GOT3 (cell line): Measurements from ENCODE around the gene CEP131.

ENCODE experiments used
- DNase-seq: peaks from one replicate; lab custom pipeline; 2025; ENCODE audit warnings: mixed read lengths; lab: John Stamatoyannopoulos, UW

Gene CEP131

DNA sequence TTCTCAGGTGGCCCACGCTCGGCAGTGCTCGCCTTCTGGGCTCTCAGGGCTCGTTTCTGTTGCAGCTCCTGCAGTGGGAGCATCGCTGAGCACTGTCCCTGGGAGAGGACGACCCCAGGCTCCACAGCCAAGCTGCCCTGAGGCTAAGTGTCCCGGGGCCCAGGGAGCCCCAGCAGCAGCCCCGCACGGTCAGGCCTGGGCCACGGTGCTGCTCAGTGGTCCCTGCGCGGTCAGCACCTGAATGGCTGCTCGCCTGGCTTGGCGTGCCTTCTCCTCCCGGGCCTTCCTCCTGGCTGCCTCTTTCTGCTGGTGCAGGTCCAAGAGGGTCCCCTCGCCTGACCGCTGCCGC lies 23.3 kb downstream of the CEP131 start:
- DNase-seq = no peak

GRCh38 chr17:81198826-81199481 lies 23.8 kb downstream of the CEP131 start:
- no peak for DNase-seq

- no peak for DNase-seq
Observed at GRCh38 chr17:81197831-81198490, 24.8 kb downstream of the CEP131 start.

- DNase-seq = no peak
Observed at GRCh38 chr17:81197409-81197795, 25.4 kb downstream of the CEP131 start.

DNA sequence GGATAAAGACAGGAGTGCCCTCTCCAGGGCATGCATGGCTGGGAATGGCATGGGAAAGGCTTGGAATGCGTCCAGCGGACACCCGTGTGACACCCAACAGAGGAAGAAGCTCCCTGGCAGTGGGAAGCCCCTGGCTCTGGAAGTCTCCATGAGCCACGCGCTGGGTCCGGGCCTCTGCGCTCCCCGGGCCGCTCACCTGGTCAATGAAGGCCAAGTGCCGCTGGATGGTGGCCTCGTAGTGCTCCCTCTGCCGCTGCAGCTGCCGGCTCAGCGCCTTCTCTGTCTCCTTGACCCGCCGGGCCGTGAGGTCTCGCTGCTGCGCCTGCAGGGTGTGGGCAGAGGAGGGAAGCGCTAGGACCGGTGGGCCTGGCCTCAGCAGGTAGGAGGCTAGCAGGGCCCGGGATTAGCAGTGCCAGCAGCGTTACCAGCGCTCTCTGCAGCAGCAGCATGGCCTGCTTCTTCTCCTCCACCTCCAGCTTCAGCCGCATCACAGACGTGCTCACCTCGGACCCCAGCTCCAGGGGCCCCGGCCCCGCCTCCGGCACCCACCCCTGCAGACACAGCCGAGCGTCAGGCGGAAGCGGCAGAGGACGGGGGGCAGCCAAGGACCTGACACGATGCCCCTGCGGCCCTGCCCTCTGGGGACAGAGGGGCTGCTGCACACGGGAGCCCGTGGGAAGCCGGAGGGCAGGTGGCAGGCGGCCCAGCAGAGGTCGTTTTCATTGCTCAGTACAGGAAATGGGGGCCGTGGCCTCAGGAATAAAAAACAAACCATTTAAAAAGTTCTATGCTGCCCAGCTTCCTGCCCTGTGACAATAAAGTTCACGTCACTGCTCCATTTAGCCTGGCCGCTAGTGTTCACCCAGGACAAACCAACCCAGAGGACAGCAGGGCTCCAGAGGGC lies 26.0 kb downstream of the CEP131 start:
- DNase-seq = no peak

- no peak for DNase-seq
Observed at GRCh38 chr17:81195941-81196495, 26.7 kb downstream of the CEP131 start.

DNA sequence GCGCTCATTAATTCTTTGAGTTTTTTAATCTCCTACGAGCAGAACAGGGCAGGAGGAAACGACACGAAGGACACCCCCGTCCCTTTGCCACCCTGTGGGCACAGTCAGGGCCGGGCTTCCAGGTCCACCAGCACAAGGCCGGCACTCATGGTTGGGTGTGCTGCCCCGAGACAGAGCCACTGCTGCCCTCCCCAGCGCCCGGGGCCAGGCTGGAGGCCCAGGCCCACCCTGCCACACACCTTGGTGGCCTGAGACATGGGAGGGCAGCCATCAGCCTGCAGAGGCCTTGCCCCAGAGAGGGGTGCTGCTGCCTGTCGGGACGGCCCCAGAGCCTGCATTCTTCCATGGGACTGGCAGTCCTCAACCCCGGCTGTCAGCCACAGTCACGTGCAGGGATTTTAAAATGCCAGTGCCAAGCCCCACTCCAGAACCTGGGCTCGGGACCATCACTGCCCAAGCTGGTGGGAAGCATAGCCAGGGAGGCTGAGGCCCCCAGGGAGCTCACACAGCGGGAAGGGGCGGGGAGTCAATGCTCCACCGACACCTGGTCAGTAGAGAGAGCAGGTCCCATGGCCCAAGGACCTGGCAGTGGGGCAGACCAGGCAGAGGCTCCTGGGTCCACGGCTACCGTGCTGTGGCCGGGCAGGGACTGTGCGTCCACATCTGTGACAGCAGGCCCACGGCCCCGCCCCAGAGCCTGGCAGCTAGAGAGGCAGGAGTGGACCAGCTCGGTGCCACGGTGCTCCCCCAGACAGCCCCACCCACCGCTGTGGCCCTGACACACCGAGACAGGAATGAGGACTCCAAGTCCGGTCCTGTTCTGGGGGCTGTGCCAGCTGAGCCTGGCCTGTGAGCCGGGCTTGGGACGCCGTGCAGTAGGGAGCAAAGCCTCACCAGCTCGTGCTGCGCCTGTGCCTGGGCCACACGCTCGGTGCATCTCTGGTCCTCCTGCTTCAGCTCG lies 27.5 kb downstream of the CEP131 start:
- DNase-seq = no peak

GRCh38 chr17:81194225-81194760 lies 28.5 kb downstream of the CEP131 start:
- DNase-seq = no peak

GRCh38 chr17:81193470-81194224 lies 29.1 kb downstream of the CEP131 start:
- no peak for DNase-seq

- no peak for DNase-seq
Observed at GRCh38 chr17:81193051-81193410, 29.7 kb downstream of the CEP131 start.

DNA sequence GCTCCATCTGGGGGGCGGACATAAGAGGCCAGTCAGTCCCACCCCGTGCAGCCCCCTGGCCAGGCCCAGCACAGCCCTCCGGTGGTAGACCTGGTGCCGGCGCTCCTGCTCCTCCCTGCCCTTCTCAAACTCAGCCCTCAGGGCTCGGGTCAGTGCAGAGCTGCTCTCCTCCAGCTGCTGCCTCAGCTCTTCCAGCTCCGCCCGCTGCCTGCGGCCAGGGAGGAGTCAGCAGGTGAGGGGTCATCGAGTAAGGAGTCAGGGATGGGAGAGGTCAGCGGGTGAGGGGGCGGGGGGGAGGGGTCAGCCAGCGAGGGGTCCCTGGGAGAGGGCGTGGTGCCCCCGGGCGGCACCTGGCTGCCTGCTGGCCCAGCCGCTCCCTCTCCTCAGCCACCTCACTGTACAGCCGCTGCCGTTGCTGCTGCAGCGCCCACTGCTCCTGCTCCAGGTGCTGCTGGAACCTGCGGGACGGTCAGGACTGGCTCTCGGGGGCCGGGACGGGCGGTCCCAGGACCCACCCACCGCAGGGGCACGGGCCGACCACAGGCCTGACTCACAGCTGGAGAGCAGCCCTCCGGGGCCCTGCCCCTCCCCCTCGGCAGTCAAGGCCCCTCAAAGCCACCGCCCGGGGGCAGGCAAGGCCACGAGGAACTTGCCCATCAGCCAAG lies 30.2 kb downstream of the CEP131 start:
- no peak for DNase-seq

DNA sequence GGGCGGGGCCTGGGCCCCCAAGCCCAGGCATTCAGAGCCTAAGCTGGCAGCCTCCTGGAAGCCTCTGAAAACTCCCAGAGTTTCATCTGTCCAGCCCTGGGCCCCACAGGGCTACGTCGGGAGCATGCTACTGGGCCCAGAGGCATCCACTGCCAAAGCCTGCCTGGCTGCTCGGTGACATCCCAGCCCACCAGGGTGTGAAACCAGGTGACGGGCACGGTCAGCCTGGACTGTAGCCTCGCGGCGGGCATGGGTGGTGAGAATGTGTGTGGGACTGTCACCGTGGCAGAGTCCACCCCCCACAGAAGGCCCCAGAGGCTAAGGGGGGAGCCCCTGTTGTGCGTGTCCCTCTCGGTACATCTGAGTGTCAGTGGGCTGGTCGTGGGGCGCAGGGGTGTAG lies 31.1 kb downstream of the CEP131 start:
- DNase-seq = no peak

DNA sequence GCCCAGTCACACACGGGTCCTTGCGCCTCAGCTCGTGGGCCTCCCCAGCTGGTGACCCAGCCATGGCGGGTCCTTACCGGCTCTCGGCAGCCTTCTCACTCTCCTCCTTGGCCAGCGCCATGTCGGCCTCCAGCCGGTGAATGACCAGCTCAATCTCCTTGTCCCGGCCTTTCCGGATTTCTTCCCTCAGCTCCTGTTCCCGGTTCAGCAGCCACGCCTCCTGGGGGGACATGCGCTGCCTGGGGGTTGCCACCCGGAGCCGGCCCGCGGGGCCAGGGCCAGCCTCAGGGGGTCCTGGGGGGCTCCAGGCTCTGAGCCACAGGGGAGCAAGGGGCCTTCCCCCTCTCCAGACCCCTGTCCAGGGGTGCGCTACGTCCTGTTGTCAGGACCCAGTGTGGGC lies 31.6 kb downstream of the CEP131 start:
- no peak for DNase-seq

- no peak for DNase-seq
Observed at GRCh38 chr17:81190591-81190990, 32.2 kb downstream of the CEP131 start.

- DNase-seq = no peak
Observed at GRCh38 chr17:81189670-81190530, 32.9 kb downstream of the CEP131 start.

DNA sequence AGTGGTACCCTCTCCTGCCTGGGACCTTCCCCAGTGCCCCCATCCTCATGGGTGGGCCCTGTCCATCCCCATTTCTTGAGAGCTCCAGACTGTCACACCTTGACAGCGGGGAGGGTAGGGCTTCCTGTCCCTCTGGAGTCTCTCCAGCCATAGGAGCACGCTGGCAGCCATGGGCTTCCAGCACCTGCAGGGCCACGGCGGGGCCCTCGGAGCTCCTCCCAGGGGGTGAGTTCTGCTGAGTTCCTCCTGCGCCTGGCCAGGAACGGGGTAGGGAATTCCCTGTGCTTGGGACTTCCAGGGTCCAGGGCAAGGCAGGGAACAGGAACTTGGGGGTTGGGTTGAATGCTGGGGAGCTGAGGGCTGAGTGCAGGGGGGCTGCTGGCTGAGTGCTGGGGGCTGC lies 33.7 kb downstream of the CEP131 start:
- no peak for DNase-seq

- DNase-seq = no peak
Observed at GRCh38 chr17:81188491-81188840, 34.3 kb downstream of the CEP131 start.

DNA sequence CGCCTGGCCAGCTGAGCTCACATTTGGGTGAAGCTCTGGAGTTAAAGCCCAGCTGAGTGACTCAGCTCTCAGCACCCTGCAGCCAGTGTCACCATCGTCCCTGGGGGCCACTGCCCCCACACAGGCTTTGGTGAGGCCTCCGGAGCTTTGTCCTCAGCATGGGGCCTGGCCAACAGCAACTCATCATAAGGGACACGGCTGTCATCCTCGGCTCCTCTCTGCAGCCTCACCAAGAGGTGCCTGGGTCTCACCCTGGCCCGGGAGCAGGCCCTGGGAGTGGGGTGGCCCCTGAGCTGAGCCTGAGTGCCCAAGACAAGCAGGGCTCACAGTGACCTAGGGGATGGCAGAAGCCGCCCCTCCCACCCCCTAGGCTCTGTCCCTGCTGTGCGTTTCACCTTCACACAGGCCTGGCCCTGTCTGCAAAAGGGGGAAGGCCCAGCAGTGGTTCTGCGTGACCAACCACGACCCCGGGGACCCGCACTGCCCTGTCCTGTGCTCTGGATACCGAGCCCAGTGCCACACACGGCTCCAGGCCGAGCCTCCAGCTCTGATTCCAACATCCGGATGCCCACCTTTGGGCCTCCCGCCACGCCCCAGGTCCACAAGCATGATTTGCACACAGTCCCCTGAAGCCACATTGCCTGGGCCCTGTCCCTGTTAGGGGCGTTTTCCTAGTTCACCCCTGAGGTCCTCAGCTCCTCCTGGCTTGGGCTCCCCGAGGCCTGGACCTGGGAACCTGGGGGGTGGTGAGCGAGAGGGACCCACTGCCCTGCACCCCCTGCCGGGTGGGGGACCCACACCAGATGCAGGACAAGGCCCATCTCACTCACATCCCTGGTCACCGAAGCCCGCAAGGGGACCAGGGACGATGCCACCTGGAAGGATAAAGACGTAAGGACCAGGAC lies 34.9 kb downstream of the CEP131 start:
- DNase-seq = no peak
